Fibroblast of peridontal ligament (primary cell): ENCODE results near the gene HES3.
A peak's percentile ranks its signal among the peaks of the same experiment; 100 is the strongest.

Source experiments
- DNase-seq: peaks from one replicate; pipeline ENCODE4 v3.0.0-alpha.2; 2010; ENCODE audit errors: extremely low read depth

HES3 gene

DNA sequence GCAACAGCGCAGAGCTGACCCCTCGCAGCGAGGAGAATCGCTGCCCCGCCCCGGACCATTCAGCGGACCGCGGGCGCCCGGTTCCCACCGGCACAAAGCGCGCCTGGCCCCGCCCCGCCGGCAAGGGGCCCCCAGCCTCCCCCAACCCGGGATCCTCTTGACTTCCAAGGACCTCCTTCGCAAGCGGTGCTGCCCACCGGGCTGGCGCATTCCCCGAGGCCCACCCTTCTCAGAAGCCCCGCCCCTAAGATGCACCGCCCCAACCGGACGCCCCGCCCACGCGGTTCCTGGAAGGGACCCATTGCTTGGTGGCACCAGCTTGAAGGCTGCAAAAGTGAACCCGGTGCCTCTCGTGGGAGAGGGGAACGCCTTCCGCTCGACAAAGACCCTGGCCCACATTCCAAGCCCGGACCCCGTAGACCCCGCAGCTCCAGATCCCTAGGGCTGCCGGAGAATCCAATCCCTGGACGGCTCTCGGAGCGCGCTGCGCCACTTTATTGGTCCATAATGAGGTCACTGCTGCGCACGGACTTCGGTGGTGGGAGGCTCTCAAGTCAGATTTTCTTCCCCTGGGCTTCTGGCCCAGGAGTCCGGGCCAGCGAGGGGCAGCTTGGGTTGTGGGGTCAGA is 2.0 kb downstream of the HES3 start:
- no peak for DNase-seq

GRCh38 chr1:6246497-6247467 is 2.8 kb downstream of the HES3 start:
- peak; percentile 66 for DNase-seq

DNA sequence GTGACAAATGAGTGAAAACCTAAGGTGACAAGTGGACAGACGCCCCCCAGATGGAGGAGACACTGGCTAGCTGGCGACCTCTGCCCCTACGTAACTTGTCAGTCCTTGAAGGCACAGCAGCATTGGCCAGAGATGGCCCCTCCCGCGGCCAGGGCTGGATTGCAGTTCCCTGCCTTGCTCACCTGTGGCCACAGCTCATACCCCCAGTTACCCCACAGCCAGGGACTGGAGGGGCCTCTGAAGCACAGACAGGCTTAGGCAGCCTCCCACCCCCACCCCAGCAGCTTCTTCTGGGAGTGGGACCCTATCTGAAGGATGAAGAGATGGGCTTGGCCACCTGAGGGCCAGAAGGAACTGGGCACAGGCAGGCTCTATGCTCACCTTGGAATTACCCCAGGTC is 3.7 kb downstream of the HES3 start:
- DNase-seq = no peak

GRCh38 chr1:6248161-6248776 is 4.3 kb downstream of the HES3 start:
- no peak for DNase-seq

DNA sequence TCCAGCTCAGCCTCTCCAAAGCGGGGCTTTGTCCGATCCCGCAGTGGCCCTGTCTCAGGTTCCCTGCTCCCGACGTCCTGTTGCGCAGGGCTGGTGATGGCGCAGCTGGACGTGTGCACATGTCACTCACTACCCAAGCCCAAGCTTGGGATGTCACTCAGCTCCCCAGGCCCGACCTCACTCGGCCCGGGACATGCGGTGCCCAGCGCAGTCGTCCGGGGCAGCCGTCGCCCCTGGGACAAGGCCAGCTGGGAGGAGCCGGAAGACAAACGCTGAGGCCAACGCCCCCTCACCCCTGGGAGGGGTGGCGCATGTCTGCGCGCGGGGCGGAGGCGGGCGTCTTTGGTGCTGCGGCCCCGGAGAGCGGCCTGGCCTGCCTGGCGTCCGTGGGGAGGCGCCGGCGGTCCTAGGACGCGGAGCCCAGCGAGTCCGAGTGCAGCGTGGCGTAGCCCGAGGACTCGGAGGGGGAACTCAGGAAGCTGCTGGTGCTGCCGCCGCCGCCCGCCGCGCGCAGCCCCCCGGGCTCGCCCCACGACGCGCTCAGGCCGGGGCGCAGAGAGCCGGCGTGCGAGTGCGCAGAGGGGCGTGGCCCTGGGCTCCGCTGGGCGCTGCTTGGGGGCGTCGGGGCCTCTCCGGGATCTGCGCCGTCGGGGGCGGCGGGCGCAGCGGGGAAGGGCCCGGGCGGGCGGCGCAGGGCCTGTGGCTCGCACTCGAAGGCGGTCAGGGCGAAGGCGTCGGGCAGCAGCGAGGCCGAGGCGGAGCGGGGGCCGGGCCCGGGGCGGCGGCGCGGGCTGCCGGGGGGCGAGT is 5.2 kb downstream of the HES3 start:
- no peak for DNase-seq

GRCh38 chr1:6249739-6250689 is 6.0 kb downstream of the HES3 start:
- DNase-seq = no peak

GRCh38 chr1:6251233-6251632 is 7.3 kb downstream of the HES3 start:
- no peak for DNase-seq

- DNase-seq = no peak
These were observed 7.8 kb downstream of the HES3 start for GRCh38 chr1:6251681-6252373.

DNA sequence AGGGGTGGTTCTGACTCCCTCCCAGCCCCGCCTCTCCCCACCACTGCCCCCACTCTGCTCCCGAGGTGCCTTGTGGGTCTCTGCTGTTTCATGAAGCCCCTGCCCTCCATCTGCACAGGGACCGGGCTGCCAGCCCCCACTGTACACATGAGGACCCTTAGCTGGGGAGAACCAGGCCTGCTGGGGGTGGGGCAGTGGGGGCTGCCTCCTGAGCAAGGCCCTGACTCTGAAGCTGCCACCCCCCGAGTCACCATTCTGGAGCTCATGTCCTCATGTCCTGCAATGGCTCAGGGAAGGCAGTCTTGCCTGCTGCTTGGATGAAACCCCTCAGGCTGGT is 8.4 kb downstream of the HES3 start:
- no peak for DNase-seq

DNA sequence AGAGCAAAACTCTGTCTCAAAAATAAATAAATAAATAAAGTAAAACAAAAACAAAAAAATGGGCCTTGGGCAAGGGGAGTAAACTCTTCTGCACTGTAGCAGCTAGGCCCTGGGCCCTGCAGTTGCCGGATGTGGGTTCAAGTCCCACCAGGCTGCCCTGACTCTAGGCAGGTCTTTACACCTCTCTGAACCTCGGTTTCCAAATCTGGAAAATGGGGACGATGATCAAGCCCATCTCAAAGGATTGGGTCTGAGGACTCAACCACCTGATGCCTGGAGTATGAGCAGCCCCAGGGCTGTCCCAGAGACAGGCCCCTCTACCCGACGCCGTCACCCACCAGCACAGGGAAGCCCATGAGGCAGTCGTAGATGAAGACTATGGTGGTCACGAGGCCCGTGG is 9.4 kb downstream of the HES3 start:
- no peak for DNase-seq

- no peak for DNase-seq
These were observed 10.7 kb downstream of the HES3 start for GRCh38 chr1:6254691-6255090.

- DNase-seq = no peak
These were observed 12.7 kb downstream of the HES3 start for GRCh38 chr1:6256645-6257044.

GRCh38 chr1:6257541-6258069 is 13.6 kb downstream of the HES3 start:
- no peak for DNase-seq

DNA sequence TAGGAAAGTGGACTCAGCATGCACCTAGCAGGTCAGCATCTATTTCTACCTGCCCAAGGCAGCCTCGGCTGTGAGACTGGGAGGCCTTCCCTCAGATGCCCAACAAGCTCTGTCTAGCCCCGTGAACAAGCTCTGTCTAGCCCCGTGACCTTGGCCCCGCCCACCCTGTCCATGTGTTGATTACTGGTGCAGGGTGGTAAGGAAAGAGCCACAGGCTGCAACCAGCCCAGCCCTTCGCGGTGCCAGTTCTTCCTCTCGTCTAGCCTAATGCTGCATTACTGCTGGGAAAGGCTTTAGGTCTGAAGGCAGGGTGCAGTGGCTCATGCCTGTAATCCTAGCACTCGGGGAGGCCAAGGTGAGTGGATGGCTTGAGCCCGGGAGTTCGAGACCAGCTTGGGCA is 14.7 kb downstream of the HES3 start:
- no peak for DNase-seq

- DNase-seq = peak; percentile 71
These were observed 15.7 kb downstream of the HES3 start for GRCh38 chr1:6259491-6260362.

GRCh38 chr1:6260433-6260934 is 16.5 kb downstream of the HES3 start:
- DNase-seq = no peak

- no peak for DNase-seq
These were observed 17.1 kb downstream of the HES3 start, which contains the start of gene GPR153 for GRCh38 chr1:6260961-6261614. TSS of gene GPR153 (minus strand) at chr1:6261098. CDS start at chr1:6254905, 6,193 bp downstream.

- no peak for DNase-seq
These were observed 17.6 kb downstream of the HES3 start for GRCh38 chr1:6261615-6261995.
